A673 (cell line): ENCODE data around the gene CPED1.

Experiments
- CTCF ChIP-seq: fragments of 300-800, 200-600 bp; sonication (generic); conservative IDR thresholded peaks from 2 replicates; pipeline ENCODE4 v1.5.1; 2017; ENCODE audit warnings: low read depth, mild to moderate bottlenecking, antibody characterized with exemption, low read length, moderate library complexity, mixed read lengths
- EZH2 ChIP-seq: fragments of 200-600 bp; sonication (generic); IDR thresholded peaks from 2 replicates; pipeline ENCODE4 v1.6.1; 2017; ENCODE audit warnings: borderline replicate concordance, low read depth, mild to moderate bottlenecking, mixed read lengths, antibody characterized with exemption, low read length; ENCODE audit not compliant: poor library complexity, severe bottlenecking

GRCh38 chr7:121334875-121335648 lies 346.6 kb downstream of the CPED1 start:
- TF ChIP-seq CTCF (no peak), EZH2 (no peak)
